OCI-LY1 (cell line): ENCODE data around the gene KCNH1.
"Not testable (repeated sequence)": the region's sequence is repeated elsewhere in the genome, so short reads cannot be mapped to it uniquely, and the experiment has no call there.

Source experiments
- H2AFZ ChIP-seq: fragments of 200-600 bp; sonication (generic), shearing (Covaris generic); 2 replicates; pipeline ENCODE4 v1.6.0; 2014; ENCODE audit warnings: antibody characterized with exemption, mild to moderate bottlenecking, low read length
- H3F3A ChIP-seq: fragments of 200-600 bp; sonication (generic), shearing (Covaris generic); 2 replicates; pipeline ENCODE4 v1.6.0; 2014; ENCODE audit warnings: mild to moderate bottlenecking, antibody characterized with exemption, low read length, moderate library complexity; ENCODE audit not compliant: insufficient read depth
- H3K27ac ChIP-seq: fragments of 200-600 bp; sonication (generic); 2 replicates; pipeline ENCODE4 v1.5.1; 2014; ENCODE audit warnings: low read length, mixed run types, mild to moderate bottlenecking, low read depth; ENCODE audit not compliant: poor library complexity, severe bottlenecking
- H3K27me3 ChIP-seq: fragments of 200-600 bp; sonication (generic); 2 replicates; pipeline ENCODE4 v1.6.0; 2014; ENCODE audit warnings: antibody characterized with exemption, mild to moderate bottlenecking, low read length, moderate library complexity; ENCODE audit not compliant: insufficient read depth
- H3K36me3 ChIP-seq: fragments of 200-600 bp; sonication (generic); 2 replicates; pipeline ENCODE4 v1.6.1; 2014; ENCODE audit warnings: mild to moderate bottlenecking, antibody characterized with exemption, low read length, moderate library complexity, mixed read lengths; ENCODE audit not compliant: insufficient read depth
- H3K4me1 ChIP-seq: fragments of 200-600 bp; sonication (generic); 2 replicates; pipeline ENCODE4 v1.5.1; 2014; ENCODE audit warnings: mild to moderate bottlenecking, low read length, moderate library complexity; ENCODE audit not compliant: insufficient read depth, severe bottlenecking
- H3K4me2 ChIP-seq: fragments of 200-600 bp; sonication (generic), shearing (Covaris generic); 2 replicates; pipeline ENCODE4 v1.6.1; 2014; ENCODE audit warnings: low read length
- H3K4me3 ChIP-seq: fragments of 200-600 bp; sonication (generic); 2 replicates; pipeline ENCODE4 v1.5.1; 2014; ENCODE audit warnings: low read length, low read depth, mild to moderate bottlenecking, mixed read lengths; ENCODE audit not compliant: poor library complexity, severe bottlenecking
- H3K79me2 ChIP-seq: fragments of 200-600 bp; shearing (Covaris generic); 2 replicates; pipeline ENCODE4 v1.6.1; 2016; ENCODE audit warnings: mixed run types, low read length, mixed read lengths; ENCODE audit not compliant: insufficient read depth
- H3K9ac ChIP-seq: fragments of 200-600 bp; sonication (generic), shearing (Covaris generic); 2 replicates; pipeline ENCODE4 v1.6.1; 2014; ENCODE audit warnings: mild to moderate bottlenecking, low read length, mixed read lengths
- H3K9me2 ChIP-seq: fragments of 200-600 bp; sonication (generic), shearing (Covaris generic); 2 replicates; pipeline ENCODE4 v1.6.1; 2014; ENCODE audit warnings: low read depth, mild to moderate bottlenecking, low read length, mixed read lengths
- H3K9me3 ChIP-seq: fragments of 200-600 bp; shearing (Covaris generic); 2 replicates; pipeline ENCODE4 v1.6.1; 2014; ENCODE audit warnings: low read length, mixed read lengths
- H4K20me1 ChIP-seq: fragments of 200-600 bp; sonication (generic), shearing (Covaris generic); 2 replicates; pipeline ENCODE4 v1.6.0; 2016; ENCODE audit warnings: mild to moderate bottlenecking, low read length; ENCODE audit not compliant: insufficient read depth
- CTCF ChIP-seq: fragments of 200-600 bp; sonication (generic), shearing (Covaris generic); IDR thresholded peaks from 2 replicates; pipeline ENCODE4 v1.5.1; 2017; ENCODE audit warnings: mild to moderate bottlenecking, antibody characterized with exemption, low read length, moderate library complexity, mixed read lengths
- EZH2 ChIP-seq: fragments of 200-600 bp; sonication (generic), shearing (Covaris generic); IDR thresholded peaks from 2 replicates; pipeline ENCODE4 v1.8.0; 2017; ENCODE audit warnings: borderline replicate concordance, mixed run types, mild to moderate bottlenecking, antibody characterized with exemption, low read length, moderate library complexity, mixed read lengths

The KCNH1 gene

GRCh38 chr1:211082824-211083223, 51.1 kb downstream of the KCNH1 start:
- H3K4me2 ChIP-seq: no peak overlapping the region
- H3K9ac ChIP-seq: no peak overlapping the region
- H4K20me1 ChIP-seq: no peaks in the 10 kb centered on the region
- H3K4me3 ChIP-seq: no peak overlapping the region
- no peaks in the 10 kb centered on the region for H3K9me3 ChIP-seq
- no peaks in the 10 kb centered on the region for H3F3A ChIP-seq
- H3K4me1 ChIP-seq: no peaks in the 10 kb centered on the region
- no peak for TF ChIP-seq CTCF
- TF ChIP-seq EZH2: no peak
- no peaks in the 10 kb centered on the region for H3K27me3 ChIP-seq
- no peak overlapping the region for H2AFZ ChIP-seq
- no peaks in the 10 kb centered on the region for H3K79me2 ChIP-seq
- H3K27ac ChIP-seq: no peak overlapping the region
- H3K9me2 ChIP-seq: no peaks in the 10 kb centered on the region
- H3K36me3 ChIP-seq: no peaks in the 10 kb centered on the region

- not testable (repeated sequence) for H3K4me3 ChIP-seq, H2AFZ ChIP-seq, H3K4me2 ChIP-seq, H3K27ac ChIP-seq, H3K79me2 ChIP-seq, H4K20me1 ChIP-seq, H3K9ac ChIP-seq, H3F3A ChIP-seq, H3K4me1 ChIP-seq, H3K9me3 ChIP-seq, H3K27me3 ChIP-seq, H3K9me2 ChIP-seq, H3K36me3 ChIP-seq
Observed at GRCh38 chr1:211081447-211081846, 52.5 kb downstream of the KCNH1 start.

- Histone ChIP-seq H4K20me1 (no peaks in the 10 kb centered on the region), H3K4me3 (no peak overlapping the region), H3K4me1 (no peaks in the 10 kb centered on the region), H3K27me3 (no peaks in the 10 kb centered on the region), H3K4me2 (no peak overlapping the region), H3K36me3 (no peaks in the 10 kb centered on the region), H3K9ac (no peak overlapping the region), H3K9me2 (no peaks in the 10 kb centered on the region), H3K79me2 (no peaks in the 10 kb centered on the region), H2AFZ (no peak overlapping the region), H3K27ac (no peak overlapping the region), H3K9me3 (no peaks in the 10 kb centered on the region), H3F3A (no peaks in the 10 kb centered on the region)
- no peak for TF ChIP-seq CTCF
- no peak for TF ChIP-seq EZH2
Observed at GRCh38 chr1:211068976-211069375, 65.0 kb downstream of the KCNH1 start.

GRCh38 chr1:211066781-211067384, 67.1 kb downstream of the KCNH1 start:
- Histone ChIP-seq H2AFZ (no peak overlapping the region), H3K4me3 (no peak overlapping the region), H3K36me3 (no peaks in the 10 kb centered on the region), H3K27me3 (no peaks in the 10 kb centered on the region), H3K27ac (no peak overlapping the region), H3K4me2 (no peak overlapping the region), H3K79me2 (no peaks in the 10 kb centered on the region), H3K4me1 (no peaks in the 10 kb centered on the region), H3K9me3 (no peaks in the 10 kb centered on the region), H3K9ac (no peak overlapping the region), H3K9me2 (no peaks in the 10 kb centered on the region), H3F3A (no peaks in the 10 kb centered on the region), H4K20me1 (no peaks in the 10 kb centered on the region)
- TF ChIP-seq EZH2 (no peak), CTCF (no peak)

- H3K4me2 ChIP-seq, H3K36me3 ChIP-seq, H3K4me1 ChIP-seq, H2AFZ ChIP-seq, H3K4me3 ChIP-seq, H3K9ac ChIP-seq, H3K27ac ChIP-seq, H4K20me1 ChIP-seq, H3K27me3 ChIP-seq, H3F3A ChIP-seq, H3K9me2 ChIP-seq, H3K79me2 ChIP-seq, H3K9me3 ChIP-seq: not testable (repeated sequence)
Observed at GRCh38 chr1:211041838-211042237, 92.1 kb downstream of the KCNH1 start.
